Fibroblast of the conjunctiva (primary cell): ENCODE data around the gene CCNL2.
A peak's percentile ranks its signal among the peaks of the same experiment; 100 is the strongest.
"Not testable (repeated sequence)": the region's sequence is repeated elsewhere in the genome, so short reads cannot be mapped to it uniquely, and the experiment has no call there.

Source experiments
- DNase-seq: peaks from one replicate; pipeline ENCODE4 v3.0.0-alpha.2; 2010; ENCODE audit warnings: low read depth

CCNL2 gene

GRCh38 chr1:1419813-1420653 lies 20.9 kb upstream of the CCNL2 start:
- no peak for DNase-seq

GRCh38 chr1:1419363-1419812 lies 20.3 kb upstream of the CCNL2 start:
- no peak for DNase-seq

- DNase-seq, result no peak
Measured at GRCh38 chr1:1418464-1419362, 19.6 kb upstream of the CCNL2 start.

- DNase-seq, result not testable (repeated sequence)
Measured at GRCh38 chr1:1417825-1418463, 18.8 kb upstream of the CCNL2 start.

GRCh38 chr1:1417396-1417795 lies 18.3 kb upstream of the CCNL2 start:
- DNase-seq, result not testable (repeated sequence)

GRCh38 chr1:1415751-1416150 lies 16.6 kb upstream of the CCNL2 start:
- DNase-seq, result no peak

- DNase-seq, result not testable (repeated sequence)
Measured at GRCh38 chr1:1412311-1412902, 13.3 kb upstream of the CCNL2 start.

GRCh38 chr1:1411626-1412025 lies 12.5 kb upstream of the CCNL2 start:
- no peak for DNase-seq

- DNase-seq, result not testable (repeated sequence)
Measured at GRCh38 chr1:1410238-1410637, 11.1 kb upstream of the CCNL2 start.

GRCh38 chr1:1407636-1408318 lies 8.6 kb upstream of the CCNL2 start:
- no peak for DNase-seq

GRCh38 chr1:1406821-1407635 lies 7.9 kb upstream of the CCNL2 start, which contains the start of gene MRPL20:
TSS of gene MRPL20 (minus strand) at chr1:1407293. CDS start at chr1:1407217, 76 bp downstream.
- peak; percentile 75 for DNase-seq

- DNase-seq, result no peak
Measured at GRCh38 chr1:1406101-1406820, 7.1 kb upstream of the CCNL2 start.

- no peak for DNase-seq
Measured at GRCh38 chr1:1403653-1404052, 4.5 kb upstream of the CCNL2 start.

GRCh38 chr1:1402901-1403392 lies 3.8 kb upstream of the CCNL2 start:
- not testable (repeated sequence) for DNase-seq

- DNase-seq, result peak; percentile 47
Measured at GRCh38 chr1:1402072-1402900, 3.2 kb upstream of the CCNL2 start.

GRCh38 chr1:1401457-1402010 lies 2.4 kb upstream of the CCNL2 start:
- no peak for DNase-seq

- DNase-seq, result no peak
Measured at GRCh38 chr1:1400576-1401456, 1.7 kb upstream of the CCNL2 start.
